Ectodermal cell (in vitro differentiated cells): Measurements from ENCODE around the gene LRRC28.

Source experiments
- H3K27ac ChIP-seq: 2 replicates; pipeline ENCODE4 v1.7.0; 2013; ENCODE audit warnings: mild to moderate bottlenecking, low read depth, low read length; ENCODE audit not compliant: insufficient read depth, poor library complexity, severe bottlenecking
- H3K27me3 ChIP-seq: 2 replicates; pipeline ENCODE4 v1.7.0; 2013; ENCODE audit warnings: mild to moderate bottlenecking, low read length; ENCODE audit not compliant: insufficient read depth, control insufficient read depth, poor library complexity, severe bottlenecking
- H3K36me3 ChIP-seq: one replicate; pipeline ENCODE4 v1.7.0; 2013; ENCODE audit warnings: low read length; ENCODE audit not compliant: control insufficient read depth, insufficient read depth
- H3K4me1 ChIP-seq: one replicate; pipeline ENCODE4 v1.7.0; 2013; ENCODE audit warnings: low read length; ENCODE audit not compliant: control insufficient read depth, insufficient read depth
- H3K4me3 ChIP-seq: 2 replicates; pipeline ENCODE4 v1.7.0; 2013; ENCODE audit warnings: low read depth, low read length, control low read depth; ENCODE audit not compliant: insufficient read depth
- H3K9me3 ChIP-seq: 2 replicates; pipeline ENCODE4 v1.7.0; 2013; ENCODE audit warnings: mild to moderate bottlenecking, low read length, moderate library complexity; ENCODE audit not compliant: control insufficient read depth
- WGBS, 2 experiments: methylation state at CpG; one replicate each; pipeline ENCODE4 v1.1.7; 2013; ENCODE audit warnings: missing lambda C conversion rate in 2 of 2; 5-methylcytosine and 5-hydroxymethylcytosine counted together

LRRC28 gene

DNA sequence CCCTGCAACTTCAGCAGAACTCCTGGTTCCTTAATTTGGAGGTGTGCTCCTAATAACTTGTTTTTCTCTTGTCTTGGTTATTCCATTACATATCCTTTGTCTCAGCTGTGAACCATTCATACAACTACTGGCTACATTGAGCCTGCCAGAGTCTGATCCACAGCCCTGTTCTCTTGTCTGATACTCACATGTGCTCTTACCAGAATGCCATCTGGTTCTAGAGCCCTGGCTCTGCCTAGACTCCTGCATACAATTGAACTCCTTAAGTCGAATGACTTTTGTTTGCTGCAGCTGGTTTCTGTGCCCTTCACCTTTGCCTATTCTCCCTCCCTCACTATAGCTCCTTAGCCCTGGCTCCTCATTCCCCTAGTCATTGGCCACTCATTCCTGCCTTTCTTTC, 85.5 kb downstream of the LRRC28 start:
- 81 to 90% methylated on average over 1 of the region's 1 CpG for WGBS, 2 experiments
- H3K27me3 ChIP-seq: no peaks in the 10 kb centered on the region

DNA sequence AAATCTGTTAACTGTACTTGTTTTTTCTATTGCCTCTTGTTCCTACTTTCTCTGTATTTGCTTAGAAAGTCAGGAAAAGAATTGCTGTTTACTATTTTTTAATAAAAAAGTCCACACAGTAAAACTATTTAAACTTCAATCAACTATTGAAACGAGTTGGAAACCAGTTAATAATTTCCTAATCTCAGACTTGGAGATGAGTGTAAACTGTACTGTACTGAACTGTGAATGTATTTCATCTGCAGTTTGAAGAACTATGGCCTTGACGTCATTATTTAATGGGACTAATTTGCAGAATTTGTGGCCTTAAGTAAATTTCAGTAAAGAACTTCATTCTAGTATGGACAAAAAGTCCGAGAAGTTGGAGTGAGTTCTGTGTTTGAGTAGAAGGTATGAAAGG, 89.1 kb downstream of the LRRC28 start:
- Histone ChIP-seq H3K4me3 (no peak overlapping the region), H3K4me1 (peaks cover 4% of the 10 kb centered on the region), H3K27ac (no peak overlapping the region), H3K9me3 (no peaks in the 10 kb centered on the region), H3K36me3 (no peaks in the 10 kb centered on the region), H3K27me3 (no peaks in the 10 kb centered on the region)
- WGBS, 2 experiments: 88 to 92% methylated on average over 2 to 3 of the region's 3 CpGs

More for the DNA sequence above, 85.5 kb downstream of the LRRC28 start:
- Histone ChIP-seq H3K27ac (no peak overlapping the region), H3K4me3 (no peak overlapping the region), H3K4me1 (peaks cover 4% of the 10 kb centered on the region), H3K9me3 (no peaks in the 10 kb centered on the region), H3K36me3 (no peaks in the 10 kb centered on the region)

DNA sequence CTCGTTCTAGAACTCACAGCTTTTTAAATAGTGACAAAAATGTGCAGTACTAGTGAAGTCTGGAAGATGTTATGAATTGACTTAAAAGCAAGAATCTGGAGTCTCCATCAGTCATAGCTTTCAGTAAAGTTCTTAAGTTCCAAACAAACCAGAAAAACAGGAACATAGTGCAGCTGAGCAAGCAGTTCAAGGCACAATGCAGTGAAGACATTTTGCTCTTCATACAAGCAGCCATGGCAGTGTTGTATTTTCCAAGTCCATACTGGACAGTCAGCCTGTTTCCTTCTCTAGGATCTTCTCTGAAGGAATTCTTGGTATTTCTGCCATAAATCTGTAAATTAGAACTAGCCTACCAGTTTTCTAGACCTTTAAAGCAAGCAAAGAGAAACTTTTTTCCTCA, 90.5 kb downstream of the LRRC28 start:
- H3K9me3 ChIP-seq: no peaks in the 10 kb centered on the region
- H3K4me3 ChIP-seq: no peak overlapping the region
- no peak overlapping the region for H3K27ac ChIP-seq
- H3K4me1 ChIP-seq: peaks cover 4% of the 10 kb centered on the region
- no peaks in the 10 kb centered on the region for H3K36me3 ChIP-seq
- WGBS, 2 experiments: 90 to 97% methylated on average over 1 of the region's 1 CpG
- no peaks in the 10 kb centered on the region for H3K27me3 ChIP-seq

DNA sequence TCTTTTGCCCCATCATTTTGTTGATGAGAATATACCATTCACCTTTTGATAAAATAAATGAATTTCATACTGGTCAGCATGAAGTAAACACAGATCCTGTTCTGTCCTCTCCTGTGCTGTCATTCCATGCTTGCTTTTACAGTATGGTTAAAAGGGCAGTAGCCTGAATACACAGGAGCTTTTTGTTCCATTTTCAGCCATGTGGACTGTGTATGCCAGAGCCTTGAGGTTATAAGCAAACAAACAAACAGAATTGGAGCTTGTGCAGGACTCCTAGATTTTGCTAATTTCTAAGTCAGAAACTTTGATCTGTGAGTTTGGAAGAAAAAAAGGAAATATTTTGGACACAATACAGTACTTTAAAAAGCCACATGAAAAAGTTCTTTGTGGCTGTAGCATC, 91.9 kb downstream of the LRRC28 start:
- no peaks in the 10 kb centered on the region for H3K27me3 ChIP-seq
- H3K36me3 ChIP-seq: no peaks in the 10 kb centered on the region
- H3K4me1 ChIP-seq: no peaks in the 10 kb centered on the region
- H3K9me3 ChIP-seq: no peaks in the 10 kb centered on the region
- H3K4me3 ChIP-seq: no peak overlapping the region
- H3K27ac ChIP-seq: no peak overlapping the region

DNA sequence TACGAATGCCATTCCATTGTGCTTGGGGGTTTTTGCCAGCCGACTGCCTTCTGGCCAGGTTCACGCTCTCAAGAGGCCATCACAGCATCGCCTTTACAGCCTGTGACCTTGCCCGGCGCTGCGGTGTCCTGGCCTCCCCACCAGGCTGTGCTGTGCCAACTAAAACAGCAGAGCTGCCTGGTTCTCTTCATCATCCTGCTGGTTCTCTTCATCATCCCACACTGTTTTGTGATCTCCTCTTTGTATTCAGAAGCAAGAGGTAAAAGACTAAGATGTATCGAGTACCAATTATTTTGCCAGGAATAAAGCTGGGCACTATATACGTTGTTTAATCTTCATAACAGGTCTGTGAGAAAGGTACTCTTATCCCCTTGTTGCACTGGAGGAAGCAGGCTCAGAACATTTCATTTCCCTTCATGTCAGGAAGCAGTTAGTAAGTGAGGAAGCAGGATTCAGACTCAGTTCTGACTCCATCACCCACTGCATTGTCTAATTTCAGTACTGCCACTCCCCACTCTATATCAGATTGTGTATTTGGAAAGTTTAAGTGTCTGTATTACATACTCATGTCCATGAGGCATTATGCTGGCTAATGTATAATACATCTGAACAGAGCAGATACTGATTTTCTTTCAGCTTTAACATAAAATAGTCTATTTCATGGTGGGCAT, 92.7 kb downstream of the LRRC28 start:
- H3K9me3 ChIP-seq: no peaks in the 10 kb centered on the region
- no peaks in the 10 kb centered on the region for H3K4me1 ChIP-seq
- no peak overlapping the region for H3K4me3 ChIP-seq
- H3K27me3 ChIP-seq: no peaks in the 10 kb centered on the region
- H3K36me3 ChIP-seq: no peaks in the 10 kb centered on the region
- 88 to 93% methylated on average over 9 of the region's 9 CpGs for WGBS, 2 experiments
- H3K27ac ChIP-seq: no peak overlapping the region

DNA sequence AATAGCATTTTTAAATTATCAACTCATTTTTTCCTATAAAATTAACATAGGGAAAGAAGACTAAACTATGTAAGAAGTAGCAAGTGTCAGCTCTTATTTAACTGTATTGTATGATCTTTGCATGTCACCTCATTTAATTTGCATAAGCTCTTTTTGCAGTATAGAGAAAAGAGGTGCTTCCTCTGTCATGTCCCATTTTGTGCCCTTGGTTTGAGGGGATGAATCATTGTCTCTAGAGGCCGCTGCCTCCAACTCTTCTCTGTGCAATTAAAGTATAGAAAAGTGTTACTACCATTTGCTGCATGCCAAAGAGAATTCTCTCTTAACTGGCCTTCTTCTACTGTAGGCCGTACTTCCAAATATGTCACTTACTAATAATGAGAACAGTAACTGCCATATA, 93.4 kb downstream of the LRRC28 start:
- H3K27me3 ChIP-seq: no peaks in the 10 kb centered on the region
- H3K9me3 ChIP-seq: no peaks in the 10 kb centered on the region
- H3K27ac ChIP-seq: no peak overlapping the region
- H3K4me3 ChIP-seq: no peak overlapping the region
- H3K4me1 ChIP-seq: no peaks in the 10 kb centered on the region
- no peaks in the 10 kb centered on the region for H3K36me3 ChIP-seq
- 74 to 100% methylated on average over 1 of the region's 2 CpGs for WGBS, 2 experiments

DNA sequence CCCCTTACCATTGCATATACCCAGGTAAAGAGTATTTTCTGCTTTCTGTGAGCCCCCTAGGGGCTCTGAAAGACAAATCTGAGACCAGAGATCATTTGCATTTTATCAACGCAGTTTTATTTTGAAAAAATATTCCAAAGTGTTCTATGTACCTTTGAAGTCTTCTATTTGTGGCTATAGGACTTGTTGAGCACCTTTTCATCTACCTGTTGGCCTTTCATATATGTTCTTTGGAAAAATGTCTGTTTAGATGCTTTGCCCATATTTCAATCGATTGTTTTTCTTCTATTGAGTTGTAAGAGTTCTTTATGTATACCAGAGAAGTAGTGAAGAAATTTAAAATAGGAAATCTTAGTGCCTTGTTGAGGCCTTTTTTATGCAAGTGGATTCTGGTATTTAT, 94.0 kb downstream of the LRRC28 start:
- no peak overlapping the region for H3K4me3 ChIP-seq
- WGBS, 2 experiments: 100% methylated on average over 2 of the region's 2 CpGs

DNA sequence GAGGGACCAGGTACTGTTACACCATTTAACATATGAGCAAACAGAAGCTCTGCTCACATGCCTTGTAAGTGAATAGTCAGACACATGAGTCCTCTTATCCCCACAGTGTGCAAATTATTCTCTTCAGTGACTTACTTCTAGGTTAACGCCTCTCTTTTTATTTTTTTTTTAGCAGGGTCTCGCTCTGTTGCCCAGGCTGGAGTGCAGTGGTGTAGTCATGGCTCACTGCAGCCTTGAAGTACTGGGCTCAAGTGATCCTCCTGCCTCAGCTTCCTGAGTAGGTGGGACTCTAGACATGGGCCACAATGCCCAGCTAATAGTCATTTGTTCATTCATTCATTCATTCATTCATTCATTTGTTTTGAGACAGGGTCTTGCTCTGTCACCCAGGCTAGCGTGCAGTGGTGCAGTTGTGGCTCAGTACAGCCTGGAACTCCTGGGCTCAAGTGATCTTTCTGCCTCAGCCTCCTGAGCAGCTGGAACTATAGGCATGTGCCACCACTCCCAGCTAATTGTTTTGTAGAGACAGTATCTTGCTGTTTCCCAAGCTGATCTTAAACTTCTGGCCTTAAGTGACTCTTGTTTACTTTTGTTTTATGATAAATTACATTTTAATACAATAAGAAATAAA, 94.7 kb downstream of the LRRC28 start:
- Histone ChIP-seq H3K27me3 (no peaks in the 10 kb centered on the region), H3K9me3 (no peaks in the 10 kb centered on the region), H3K4me1 (no peaks in the 10 kb centered on the region), H3K36me3 (no peaks in the 10 kb centered on the region), H3K4me3 (no peak overlapping the region), H3K27ac (no peak overlapping the region)
- WGBS, 2 experiments: 92 to 95% methylated on average over 3 of the region's 3 CpGs

More for the DNA sequence above, 94.0 kb downstream of the LRRC28 start:
- no peaks in the 10 kb centered on the region for H3K4me1 ChIP-seq
- H3K27me3 ChIP-seq: no peaks in the 10 kb centered on the region
- no peaks in the 10 kb centered on the region for H3K36me3 ChIP-seq
- H3K27ac ChIP-seq: no peak overlapping the region
- H3K9me3 ChIP-seq: no peaks in the 10 kb centered on the region

DNA sequence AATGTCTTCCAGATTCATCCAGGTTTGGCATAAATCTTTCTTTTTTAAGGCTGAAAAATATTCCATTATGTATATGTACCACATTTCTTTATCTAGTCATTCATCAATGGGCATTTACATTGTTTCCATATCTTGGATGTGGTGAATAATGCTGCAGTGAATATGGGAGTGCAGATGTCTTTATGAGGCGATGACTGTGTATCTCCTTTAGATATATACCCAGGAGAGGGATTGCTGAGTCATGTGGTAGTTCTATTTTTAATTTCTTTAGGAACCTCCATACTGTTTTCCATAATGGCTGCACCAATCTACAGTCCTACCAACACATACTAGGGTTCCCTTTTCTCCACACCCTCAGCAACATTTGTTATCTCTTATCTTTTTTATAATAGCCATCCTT, 96.3 kb downstream of the LRRC28 start:
- Histone ChIP-seq H3K27ac (no peak overlapping the region), H3K4me1 (no peaks in the 10 kb centered on the region), H3K4me3 (no peak overlapping the region), H3K27me3 (no peaks in the 10 kb centered on the region), H3K36me3 (no peaks in the 10 kb centered on the region), H3K9me3 (no peaks in the 10 kb centered on the region)
- WGBS, 2 experiments: 94 to 100% methylated on average over 1 of the region's 1 CpG

DNA sequence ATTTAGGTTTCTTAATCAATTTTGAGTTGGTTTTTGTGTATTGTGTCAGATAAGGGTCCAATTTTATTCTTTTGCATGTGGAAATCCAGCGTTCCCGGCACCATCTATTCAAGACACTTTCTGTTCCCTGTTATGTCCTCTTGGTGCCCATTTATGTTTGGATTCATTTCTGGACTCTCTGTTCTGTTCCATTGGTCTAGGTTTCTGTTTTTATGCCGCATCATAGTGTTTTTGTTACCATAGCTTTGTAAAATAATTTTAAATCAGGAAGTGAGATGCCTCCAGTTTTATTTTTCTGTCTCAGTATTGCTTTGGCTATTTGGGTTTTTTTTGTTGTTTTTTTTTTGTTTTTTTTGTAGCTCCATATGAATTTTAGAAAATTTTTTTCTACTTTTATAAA, 97.1 kb downstream of the LRRC28 start:
- 87 to 95% methylated on average over 3 of the region's 3 CpGs for WGBS, 2 experiments
- H3K4me1 ChIP-seq: no peaks in the 10 kb centered on the region

More for the DNA sequence above, 97.1 kb downstream of the LRRC28 start:
- no peak overlapping the region for H3K4me3 ChIP-seq
- H3K27ac ChIP-seq: no peak overlapping the region
- no peaks in the 10 kb centered on the region for H3K36me3 ChIP-seq
- H3K27me3 ChIP-seq: no peaks in the 10 kb centered on the region
- no peaks in the 10 kb centered on the region for H3K9me3 ChIP-seq
